ENCODE results near the gene KAT2B. TPM values are rescaled to one million over a fixed set of nuclear protein-coding genes. Genes with fewer than 3 reads are reported as not detected.

Gene KAT2B
- total RNA-seq, 1 donor from 2014 or later, result 52.5 TPM

DNA sequence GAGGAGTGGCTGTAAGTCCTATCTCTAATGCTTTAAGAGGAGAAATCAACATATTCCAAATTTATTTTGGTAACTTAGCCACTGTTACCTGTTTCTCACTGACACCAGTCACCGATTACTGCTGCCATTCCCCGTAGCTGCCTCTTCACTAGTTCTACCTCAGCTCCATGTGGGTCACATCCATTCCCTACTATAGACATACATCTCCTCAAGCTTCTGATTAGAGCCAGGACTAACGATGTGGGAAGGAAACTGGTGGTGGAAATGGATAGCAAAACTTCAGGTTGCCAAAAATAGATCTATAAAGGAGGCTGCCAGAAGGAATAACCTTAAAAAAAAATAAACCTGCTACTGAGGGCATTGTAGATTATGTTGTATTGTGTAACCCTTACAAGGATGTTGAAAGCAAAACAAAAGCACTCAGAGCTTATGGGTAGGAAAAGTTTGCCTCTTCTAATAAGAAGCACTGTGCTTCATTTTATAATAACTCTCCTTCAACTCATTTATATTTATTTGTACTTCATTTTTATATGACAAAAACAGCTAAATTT lies 56.0 kb downstream of the KAT2B start:
- no peak for DNase-seq (ENCODE audit: low spot score)

DNA sequence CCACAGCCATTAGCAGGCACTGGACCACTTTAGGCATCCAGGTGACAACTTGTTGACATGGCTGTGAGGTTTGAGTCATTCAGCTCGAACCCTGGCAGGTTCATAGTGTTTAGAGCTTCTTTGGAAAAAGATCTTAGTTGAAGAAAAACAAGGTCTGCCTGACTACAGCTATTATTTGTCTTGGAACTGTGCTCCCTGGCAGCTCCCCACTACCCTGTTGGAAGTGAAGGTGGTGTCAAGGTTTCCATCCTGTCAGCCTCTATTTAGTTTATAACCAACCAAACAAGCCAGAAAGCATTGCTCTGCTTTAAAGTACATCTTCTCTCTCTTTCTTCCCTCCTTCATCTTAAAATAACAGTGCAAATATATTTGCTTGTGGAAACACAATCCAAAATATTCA lies 56.8 kb downstream of the KAT2B start:
- DNase-seq (ENCODE audit: low spot score), result no peak

DNA sequence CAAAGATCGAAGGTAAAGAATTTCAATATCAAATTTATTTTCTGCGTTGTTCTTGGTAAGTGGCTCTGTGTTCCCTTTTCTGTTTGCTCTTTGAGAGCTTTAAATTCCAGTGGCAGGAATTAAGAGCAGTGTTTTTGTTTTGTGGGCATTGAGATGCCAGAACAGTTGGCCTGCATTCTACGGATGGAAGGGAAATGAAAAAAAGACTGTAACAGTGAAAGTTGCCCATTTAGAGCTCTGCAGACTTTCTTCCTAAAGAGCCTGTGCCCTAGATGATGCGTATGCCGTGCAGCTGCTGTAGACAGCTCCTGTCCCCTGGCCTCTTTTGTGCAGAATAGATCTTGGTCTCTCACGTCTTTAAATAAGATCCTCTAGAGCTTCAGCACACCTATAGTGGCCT lies 58.8 kb downstream of the KAT2B start:
- DNase-seq (ENCODE audit: low spot score), result no peak

DNA sequence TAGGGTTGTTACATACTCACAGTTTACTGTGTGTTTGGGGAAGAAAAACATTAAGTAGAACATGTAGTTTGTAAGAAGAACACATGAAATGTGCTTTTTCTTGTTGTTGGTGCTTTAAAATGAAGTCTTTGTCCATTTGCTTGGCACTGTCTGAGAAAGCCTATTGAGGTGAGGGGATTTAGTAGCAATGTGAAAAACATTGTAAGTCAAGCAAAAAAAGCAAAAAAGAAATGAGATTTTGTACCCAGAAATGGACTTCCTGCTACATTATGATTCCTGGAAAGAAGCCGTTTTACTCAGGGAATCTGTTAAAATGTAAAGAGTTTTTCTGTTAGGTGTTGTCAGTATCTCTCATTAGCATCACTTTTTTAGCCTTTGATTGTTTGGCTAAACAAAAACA lies 59.9 kb downstream of the KAT2B start:
- no peak for DNase-seq (ENCODE audit: low spot score)

GRCh38 chr3:20101041-20101440 lies 60.8 kb downstream of the KAT2B start:
- DNase-seq (ENCODE audit: low spot score), result no peak

DNA sequence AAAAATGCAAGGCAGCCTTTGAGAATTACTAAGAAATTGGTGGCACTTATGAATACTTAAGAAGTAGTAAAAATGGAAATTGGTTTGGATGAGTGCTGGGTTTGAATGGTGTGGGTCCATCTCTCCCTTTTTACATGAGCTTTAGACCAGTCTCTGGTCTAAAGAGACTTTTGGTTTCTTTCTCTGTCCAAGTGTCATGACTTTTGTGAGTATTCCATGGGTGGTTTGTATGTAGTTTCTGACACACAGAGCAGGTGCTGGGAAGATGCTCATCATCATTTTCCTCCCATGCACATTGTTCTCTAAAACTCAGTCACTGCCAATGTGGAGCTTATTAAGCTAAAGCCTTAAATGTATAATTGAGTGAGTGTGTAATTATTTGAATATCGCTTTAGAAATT lies 63.5 kb downstream of the KAT2B start:
- DNase-seq (ENCODE audit: low spot score), result no peak

DNA sequence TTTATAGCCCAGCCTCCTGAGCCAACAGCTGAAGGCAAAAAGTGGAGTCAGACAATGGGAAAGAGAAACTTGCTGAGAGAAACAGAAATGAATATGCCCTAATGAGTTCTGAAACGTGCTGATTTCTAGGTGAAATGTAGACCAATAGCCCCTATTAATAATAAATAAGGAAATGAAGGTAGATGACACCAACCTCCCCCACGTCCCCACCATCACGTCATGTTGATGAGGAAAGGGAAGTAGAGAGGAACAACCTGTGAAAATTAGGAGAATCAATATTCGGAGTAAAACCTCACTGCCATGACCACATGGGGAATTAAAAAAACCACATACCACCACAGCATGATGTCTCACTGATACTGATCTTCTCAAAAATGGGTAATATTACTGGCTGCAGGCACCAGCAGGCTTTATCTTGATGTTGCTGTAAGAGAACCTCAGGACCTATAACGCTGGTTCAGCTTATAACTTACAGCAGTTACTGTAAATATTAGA lies 64.0 kb downstream of the KAT2B start:
- DNase-seq (ENCODE audit: low spot score), result peak; percentile 24

GRCh38 chr3:20105513-20106280 lies 65.5 kb downstream of the KAT2B start:
- no peak for DNase-seq (ENCODE audit: low spot score)

GRCh38 chr3:20107722-20108121 lies 67.5 kb downstream of the KAT2B start:
- DNase-seq (ENCODE audit: low spot score), result no peak

- no peak for DNase-seq (ENCODE audit: low spot score)
Measured at GRCh38 chr3:20108869-20109268, 68.6 kb downstream of the KAT2B start.

DNA sequence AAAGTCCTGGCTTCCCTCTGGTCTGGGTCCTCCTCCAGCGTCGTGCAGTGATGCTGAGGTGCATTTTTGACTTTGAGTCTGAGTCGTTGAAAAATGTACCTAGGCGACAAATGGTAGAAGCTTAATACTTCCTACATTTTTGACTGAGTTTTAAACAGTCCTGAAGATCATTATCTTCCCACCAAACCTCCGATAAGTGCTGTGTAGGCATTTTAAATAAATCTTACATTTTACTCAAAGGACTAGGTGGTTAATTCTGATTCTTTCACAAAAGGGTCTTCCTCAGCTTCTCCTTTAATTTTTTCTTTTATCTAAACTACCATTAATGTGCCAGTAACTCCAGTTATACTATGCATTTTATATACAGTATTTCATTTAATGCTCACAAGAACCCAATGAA lies 70.6 kb downstream of the KAT2B start:
- no peak for DNase-seq (ENCODE audit: low spot score)

GRCh38 chr3:20111836-20112235 lies 71.6 kb downstream of the KAT2B start:
- DNase-seq (ENCODE audit: low spot score), result no peak

GRCh38 chr3:20121088-20121487 lies 80.8 kb downstream of the KAT2B start:
- DNase-seq (ENCODE audit: low spot score), result peak; percentile 53

- DNase-seq (ENCODE audit: low spot score), result peak; percentile 19
Measured at GRCh38 chr3:20123131-20123652, 82.9 kb downstream of the KAT2B start.

DNA sequence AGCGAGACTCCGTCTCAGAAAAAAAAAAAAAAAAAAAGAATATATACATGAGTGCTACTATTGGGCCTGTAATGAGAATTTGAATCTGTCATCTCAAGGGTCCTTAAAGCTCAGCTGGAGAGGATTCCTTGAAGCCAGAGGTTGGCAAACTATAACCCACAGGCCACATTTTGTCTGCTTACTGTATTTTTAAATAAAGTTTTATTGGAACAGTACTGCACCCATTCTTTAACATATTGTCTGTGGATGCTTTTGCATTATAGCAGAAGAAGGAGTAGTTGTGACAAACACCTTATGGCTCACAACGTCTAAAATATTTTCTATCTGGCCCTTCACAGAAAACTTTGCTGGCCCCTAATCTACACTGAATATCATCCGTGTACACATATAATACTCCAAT lies 85.0 kb downstream of the KAT2B start:
- DNase-seq (ENCODE audit: low spot score), result no peak

DNA sequence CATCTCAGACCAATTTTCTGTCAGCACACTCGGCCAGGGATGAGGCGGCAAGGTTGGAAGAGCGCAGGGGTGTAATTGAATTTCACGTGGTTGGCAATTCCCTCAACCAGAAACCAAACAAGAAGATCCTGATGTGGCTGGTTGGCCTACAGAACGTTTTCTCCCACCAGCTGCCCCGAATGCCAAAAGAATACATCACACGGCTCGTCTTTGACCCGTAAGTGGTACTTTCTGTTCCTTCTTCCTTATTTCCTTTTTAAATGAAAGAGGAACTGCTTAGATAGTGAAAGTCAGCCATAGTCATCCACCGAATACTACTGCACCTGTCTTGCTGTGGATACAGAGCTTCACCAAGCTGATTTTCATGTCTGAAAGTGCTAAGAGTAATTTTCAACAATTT lies 85.7 kb downstream of the KAT2B start:
- DNase-seq (ENCODE audit: low spot score), result peak; percentile 12

- DNase-seq (ENCODE audit: low spot score), result no peak
Measured at GRCh38 chr3:20128358-20128757, 88.1 kb downstream of the KAT2B start.

DNA sequence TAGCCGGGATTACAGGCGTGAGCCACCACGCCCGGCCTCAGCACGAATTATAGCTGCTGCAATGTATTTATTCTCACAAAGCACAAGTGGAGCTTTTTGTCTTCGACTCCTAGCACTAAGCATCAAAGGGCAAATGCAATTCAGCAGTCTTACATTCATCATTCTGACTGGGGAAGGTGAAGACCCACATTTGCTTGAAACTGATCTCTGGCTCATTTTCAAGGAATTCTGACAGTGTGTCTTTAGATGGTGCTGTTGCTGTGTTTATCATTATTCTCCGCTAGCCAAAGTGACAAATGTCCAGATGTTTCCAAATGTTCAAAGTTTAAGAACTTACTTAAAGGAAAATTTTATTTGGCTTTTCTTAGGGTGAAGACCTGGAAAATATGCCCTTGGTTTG lies 89.9 kb downstream of the KAT2B start:
- no peak for DNase-seq (ENCODE audit: low spot score)

- DNase-seq (ENCODE audit: low spot score), result peak; percentile 23
Measured at GRCh38 chr3:20136231-20136630, 96.0 kb downstream of the KAT2B start.

DNA sequence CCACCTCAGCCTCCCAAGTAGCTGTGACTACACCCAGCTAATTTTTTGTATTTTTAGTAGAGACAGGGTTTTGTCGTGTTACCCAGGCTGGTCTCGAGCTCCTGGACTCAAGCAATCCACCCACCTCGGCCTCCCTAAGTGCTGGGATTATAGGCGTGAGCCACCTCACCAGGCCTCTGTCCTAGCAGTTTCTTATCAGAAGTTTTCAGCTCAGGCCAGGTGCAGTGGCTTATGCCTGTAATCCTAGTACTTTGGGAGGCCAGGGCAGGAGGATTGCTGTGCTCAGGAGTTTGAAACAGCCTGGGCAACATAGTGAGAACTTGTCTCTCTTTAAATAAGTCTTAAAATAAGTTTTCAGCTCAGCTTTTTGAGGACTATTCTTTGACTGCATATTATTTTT lies 97.4 kb downstream of the KAT2B start:
- peak; percentile 53 for DNase-seq (ENCODE audit: low spot score)

DNA sequence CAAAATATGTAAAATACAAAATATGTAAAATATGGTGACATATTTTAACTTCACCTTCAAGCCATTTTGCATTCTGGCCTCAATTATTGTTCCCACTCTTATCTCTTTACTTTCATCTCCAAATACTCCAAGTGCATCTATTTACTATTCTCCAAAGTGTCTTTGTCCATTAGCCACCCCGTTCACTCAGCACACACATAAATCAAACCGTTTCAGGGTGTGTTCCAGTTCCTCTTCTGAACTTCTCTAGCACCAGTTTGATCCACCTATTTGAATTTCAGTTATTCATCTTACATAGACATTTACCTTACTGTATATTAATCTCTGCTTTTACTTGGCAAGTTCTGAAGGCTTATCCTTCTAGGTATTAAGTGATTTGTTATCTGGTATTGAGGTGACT lies 100.6 kb downstream of the KAT2B start:
- DNase-seq (ENCODE audit: low spot score), result no peak

- DNase-seq (ENCODE audit: low spot score), result peak; percentile 30
Measured at GRCh38 chr3:20141316-20141715, 101.1 kb downstream of the KAT2B start.

DNA sequence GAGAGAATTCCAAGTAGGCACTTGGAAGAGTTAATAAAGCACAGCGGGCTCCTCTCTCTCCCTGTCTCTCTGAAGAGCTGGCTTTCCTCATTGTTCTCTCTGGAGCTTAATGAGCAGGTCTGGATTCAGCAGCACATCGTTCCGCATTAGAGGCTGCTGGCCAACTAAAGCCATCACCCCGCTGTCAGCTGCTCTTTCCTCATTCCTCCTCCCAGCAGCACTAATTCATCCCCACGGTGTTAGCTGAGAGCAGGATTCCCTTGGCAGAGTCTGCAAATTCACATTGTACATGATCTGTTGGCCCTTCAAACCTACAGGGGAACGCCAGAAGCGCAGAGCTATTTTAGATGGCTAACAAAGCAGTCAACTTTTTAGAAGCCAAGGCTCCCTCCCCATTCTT lies 101.6 kb downstream of the KAT2B start:
- peak; percentile 87 for DNase-seq (ENCODE audit: low spot score)
